ENCODE data around the gene MAN1C1.
A peak's percentile ranks its signal among the peaks of the same experiment; 100 is the strongest.

MAN1C1 gene

DNA sequence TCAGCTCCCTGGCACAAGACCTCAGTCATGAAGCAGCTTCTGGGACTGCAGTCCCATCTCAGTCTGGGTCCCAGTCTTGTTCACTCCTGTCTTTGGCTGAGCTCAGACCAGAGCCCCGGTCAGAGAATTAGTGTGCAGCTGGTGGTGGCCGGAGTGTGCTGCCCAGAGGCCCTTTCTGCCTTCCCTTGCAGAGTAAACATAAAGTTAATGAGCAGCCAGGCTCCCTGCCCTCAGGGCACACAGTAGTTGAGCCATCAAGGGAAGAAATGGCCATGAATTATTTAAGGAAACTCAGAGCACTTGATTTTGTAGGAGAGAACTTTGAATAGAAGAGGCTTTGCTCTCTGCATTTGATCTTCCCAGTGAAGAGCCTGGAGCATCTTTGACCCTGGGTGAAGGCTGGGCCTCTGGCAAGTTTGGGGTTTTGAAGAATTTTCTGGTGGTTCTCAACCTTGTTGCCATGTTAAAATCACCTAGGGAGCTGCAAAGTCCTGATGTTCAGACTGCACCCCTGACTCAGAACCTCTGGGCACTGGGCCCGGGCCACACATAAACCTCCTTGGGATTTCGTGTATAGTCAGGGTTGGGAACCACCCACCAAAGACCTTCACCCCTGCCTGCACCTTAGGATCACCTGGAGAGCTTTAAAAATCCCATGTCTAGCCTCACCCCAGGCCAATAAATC is 157.0 kb downstream of the MAN1C1 start:
- Histone ChIP-seq H3K27me3 (ENCODE audit: insufficient read depth, low read length, poor library complexity) (peaks cover 32% of the 10 kb centered on the region), H3K4me1 (ENCODE audit: insufficient read depth, low read length) (peaks cover 29% of the 10 kb centered on the region), H3K4me2 (ENCODE audit: insufficient read depth, low read length) (no peak overlapping the region), H4K20me1 (ENCODE audit: insufficient read depth, low read length) (peaks cover 57% of the 10 kb centered on the region), H3K4me3 (ENCODE audit: low read depth in 1 of 2, low read length in 2 of 2) (no peak overlapping the region), H2AFZ (ENCODE audit: low read depth, low read length) (no peak overlapping the region), H3K9me3 (ENCODE audit: insufficient read depth, low read length, severe bottlenecking) (no peaks in the 10 kb centered on the region), H3K9ac (ENCODE audit: low read depth, low read length) (no peak overlapping the region), H3K79me2 (ENCODE audit: insufficient read depth, low read length) (no peaks in the 10 kb centered on the region), H3K36me3 (ENCODE audit: insufficient read depth, low read length) (no peaks in the 10 kb centered on the region), H3K27ac (ENCODE audit: low read length) (no peak overlapping the region)
- no peak for DNase-seq
- ATAC-seq (ENCODE audit: insufficient read depth, low read depth): no peak
- TF ChIP-seq, protein P1, sequence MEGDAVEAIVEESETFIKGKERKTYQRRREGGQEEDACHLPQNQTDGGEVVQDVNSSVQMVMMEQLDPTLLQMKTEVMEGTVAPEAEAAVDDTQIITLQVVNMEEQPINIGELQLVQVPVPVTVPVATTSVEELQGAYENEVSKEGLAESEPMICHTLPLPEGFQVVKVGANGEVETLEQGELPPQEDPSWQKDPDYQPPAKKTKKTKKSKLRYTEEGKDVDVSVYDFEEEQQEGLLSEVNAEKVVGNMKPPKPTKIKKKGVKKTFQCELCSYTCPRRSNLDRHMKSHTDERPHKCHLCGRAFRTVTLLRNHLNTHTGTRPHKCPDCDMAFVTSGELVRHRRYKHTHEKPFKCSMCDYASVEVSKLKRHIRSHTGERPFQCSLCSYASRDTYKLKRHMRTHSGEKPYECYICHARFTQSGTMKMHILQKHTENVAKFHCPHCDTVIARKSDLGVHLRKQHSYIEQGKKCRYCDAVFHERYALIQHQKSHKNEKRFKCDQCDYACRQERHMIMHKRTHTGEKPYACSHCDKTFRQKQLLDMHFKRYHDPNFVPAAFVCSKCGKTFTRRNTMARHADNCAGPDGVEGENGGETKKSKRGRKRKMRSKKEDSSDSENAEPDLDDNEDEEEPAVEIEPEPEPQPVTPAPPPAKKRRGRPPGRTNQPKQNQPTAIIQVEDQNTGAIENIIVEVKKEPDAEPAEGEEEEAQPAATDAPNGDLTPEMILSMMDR (IDR thresholded peaks at IDR 0.05; ENCODE audit: borderline replicate concordance, extremely low read depth, low read length, poor library complexity, severe bottlenecking): no peak
- TF ChIP-seq EZH2 (IDR thresholded peaks at IDR 0.05; ENCODE audit: borderline replicate concordance, low read depth, low read length, severe bottlenecking): no peak

DNA sequence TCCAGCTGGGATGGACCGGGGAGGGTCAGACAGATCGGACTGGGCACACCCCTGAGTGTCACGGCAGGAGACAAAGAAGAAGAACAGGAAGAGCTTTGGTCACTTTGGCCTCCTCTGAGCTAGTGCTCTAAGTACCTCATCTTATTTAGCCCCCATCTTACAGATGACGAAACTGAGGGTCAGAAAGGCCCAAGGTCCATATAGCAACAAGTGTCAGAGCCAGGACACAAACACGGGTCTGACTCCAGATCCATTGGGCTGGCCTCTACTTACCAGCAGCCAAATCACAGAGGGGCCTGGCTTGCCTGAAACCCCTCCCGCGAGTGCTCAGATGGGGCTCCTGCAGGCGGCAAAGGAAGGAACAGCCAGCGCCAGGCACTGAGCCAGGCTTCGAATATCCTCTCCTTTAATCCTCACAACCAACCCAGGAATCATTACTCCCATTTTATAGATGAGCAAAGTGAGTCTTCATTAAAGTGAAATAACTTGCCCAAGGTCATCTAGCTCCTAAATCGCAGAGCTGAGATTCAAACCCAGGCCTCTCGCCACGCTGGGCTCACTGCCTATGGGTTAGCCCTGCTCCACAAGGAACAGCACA is 157.7 kb downstream of the MAN1C1 start:
- DNase-seq (no peak), ATAC-seq (ENCODE audit: insufficient read depth, low read depth) (no peak)
- no peak overlapping the region for H3K27ac ChIP-seq (ENCODE audit: low read length)
- no peak overlapping the region for H3K4me3 ChIP-seq (ENCODE audit: low read depth in 1 of 2, low read length in 2 of 2)
- H2AFZ ChIP-seq (ENCODE audit: low read depth, low read length): no peak overlapping the region
- H3K4me1 ChIP-seq (ENCODE audit: insufficient read depth, low read length): peaks cover 29% of the 10 kb centered on the region
- H3K79me2 ChIP-seq (ENCODE audit: insufficient read depth, low read length): no peaks in the 10 kb centered on the region
- no peak for TF ChIP-seq EZH2 (IDR thresholded peaks at IDR 0.05; ENCODE audit: borderline replicate concordance, low read depth, low read length, severe bottlenecking)
- TF ChIP-seq, protein P1 (IDR thresholded peaks at IDR 0.05; ENCODE audit: borderline replicate concordance, extremely low read depth, low read length, poor library complexity, severe bottlenecking): no peak
- H3K27me3 ChIP-seq (ENCODE audit: insufficient read depth, low read length, poor library complexity): peaks cover 34% of the 10 kb centered on the region
- no peak overlapping the region for H3K4me2 ChIP-seq (ENCODE audit: insufficient read depth, low read length)
- no peaks in the 10 kb centered on the region for H3K36me3 ChIP-seq (ENCODE audit: insufficient read depth, low read length)
- peaks cover 56% of the 10 kb centered on the region for H4K20me1 ChIP-seq (ENCODE audit: insufficient read depth, low read length)
- no peaks in the 10 kb centered on the region for H3K9me3 ChIP-seq (ENCODE audit: insufficient read depth, low read length, severe bottlenecking)
- no peak overlapping the region for H3K9ac ChIP-seq (ENCODE audit: low read depth, low read length)

DNA sequence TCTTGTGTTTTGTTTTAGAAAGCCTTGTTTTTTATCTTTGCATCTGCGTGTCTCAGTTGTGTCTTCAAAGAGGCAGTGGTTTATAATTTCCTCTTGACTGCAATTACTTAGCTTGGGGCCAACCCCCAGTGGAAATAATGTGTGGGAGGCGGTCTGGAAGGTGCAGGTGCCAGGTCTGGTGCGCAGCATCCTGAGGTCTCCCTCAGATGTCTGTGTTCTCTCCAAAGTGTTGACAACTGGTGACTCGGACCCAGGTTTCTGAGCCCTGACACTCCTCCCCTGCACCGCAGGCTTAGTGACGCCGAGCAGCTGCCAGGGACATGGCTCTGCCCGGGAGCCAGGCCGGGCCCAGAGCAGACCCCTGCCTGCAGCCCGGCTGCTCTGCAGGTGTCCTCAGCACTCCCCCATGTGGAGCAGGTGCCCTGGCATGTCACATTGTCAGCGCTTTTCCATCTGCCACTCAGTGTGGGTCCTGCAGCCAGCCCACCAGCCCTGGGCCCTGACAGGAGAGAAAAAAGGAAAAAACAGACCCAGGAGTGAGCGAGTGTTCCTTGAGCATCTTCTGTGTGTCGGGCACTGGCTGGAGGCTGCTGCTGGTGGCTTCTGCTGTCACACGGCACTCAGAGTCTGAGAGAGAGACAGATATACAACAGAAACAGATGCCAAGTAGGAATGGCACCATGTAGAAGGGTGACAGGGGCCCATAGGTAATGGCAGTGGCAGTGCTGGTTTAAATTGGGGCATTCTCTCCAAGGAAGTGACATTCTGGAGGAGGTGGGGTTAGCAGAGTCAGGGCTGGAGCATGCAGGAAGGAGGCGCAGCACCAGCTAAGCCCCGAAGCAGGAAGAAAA is 158.6 kb downstream of the MAN1C1 start:
- Histone ChIP-seq H3K4me1 (ENCODE audit: insufficient read depth, low read length) (peaks cover 29% of the 10 kb centered on the region), H3K9me3 (ENCODE audit: insufficient read depth, low read length, severe bottlenecking) (no peaks in the 10 kb centered on the region), H3K79me2 (ENCODE audit: insufficient read depth, low read length) (no peaks in the 10 kb centered on the region), H3K4me2 (ENCODE audit: insufficient read depth, low read length) (peak overlapping the region; percentile 3; the same call in 1 of the 2 replicates), H3K9ac (ENCODE audit: low read depth, low read length) (no peak overlapping the region), H2AFZ (ENCODE audit: low read depth, low read length) (no peak overlapping the region), H3K4me3 (ENCODE audit: low read depth in 1 of 2, low read length in 2 of 2) (no peak overlapping the region), H3K27me3 (ENCODE audit: insufficient read depth, low read length, poor library complexity) (peaks cover 40% of the 10 kb centered on the region), H3K27ac (ENCODE audit: low read length) (no peak overlapping the region), H4K20me1 (ENCODE audit: insufficient read depth, low read length) (peaks cover 56% of the 10 kb centered on the region), H3K36me3 (ENCODE audit: insufficient read depth, low read length) (no peaks in the 10 kb centered on the region)
- TF ChIP-seq, protein P1 (IDR thresholded peaks at IDR 0.05; ENCODE audit: borderline replicate concordance, extremely low read depth, low read length, poor library complexity, severe bottlenecking): no peak
- TF ChIP-seq EZH2 (IDR thresholded peaks at IDR 0.05; ENCODE audit: borderline replicate concordance, low read depth, low read length, severe bottlenecking): no peak
- DNase-seq: peak; percentile 85
- peak; percentile 94 for ATAC-seq (ENCODE audit: insufficient read depth, low read depth)
